Hepatic stellate cell (primary cell): ENCODE data around the gene PMEPA1.

ENCODE experiments used
- DNase-seq: peaks from one replicate; pipeline ENCODE4 v3.0.0; 2011; ENCODE audit warnings: low spot score

PMEPA1 gene

DNA sequence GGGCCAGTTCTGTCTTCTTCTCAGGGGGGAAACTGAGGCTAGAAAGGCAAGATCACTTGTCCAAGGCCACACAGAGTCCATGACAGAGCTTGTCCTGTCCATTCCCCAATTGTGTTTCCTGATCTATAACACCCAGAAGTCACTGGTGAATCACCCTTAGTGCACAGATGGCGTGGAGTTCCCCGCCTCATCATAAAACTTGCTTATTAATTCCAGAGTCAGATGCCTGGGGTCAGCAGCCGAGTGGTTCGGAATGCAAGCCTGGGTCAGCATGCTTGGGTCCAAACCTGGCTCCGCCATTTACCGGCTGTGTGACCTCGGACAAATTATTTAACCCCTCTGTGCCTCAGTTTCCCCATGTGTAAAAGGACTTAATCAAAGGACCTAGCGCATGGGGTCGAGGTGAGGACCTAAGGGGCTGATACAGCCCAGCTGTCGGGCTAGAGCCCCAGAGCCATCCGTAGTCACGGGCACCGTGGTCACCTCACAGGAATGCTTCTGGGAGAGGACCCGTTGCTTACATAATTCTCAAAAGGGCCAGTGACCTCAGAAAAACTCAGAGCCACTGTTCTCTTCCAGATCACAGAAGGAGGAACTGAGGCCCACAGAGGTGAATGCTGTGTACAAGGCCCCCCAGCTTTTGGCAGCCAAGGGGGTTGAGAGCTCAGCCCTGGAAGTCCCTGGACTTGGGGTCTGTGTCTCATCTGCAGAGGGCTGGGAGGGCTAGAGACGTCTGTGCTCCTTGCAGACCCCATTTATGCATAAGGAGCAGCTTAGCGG is 88.2 kb downstream of the PMEPA1 start:
- DNase-seq: no peak

DNA sequence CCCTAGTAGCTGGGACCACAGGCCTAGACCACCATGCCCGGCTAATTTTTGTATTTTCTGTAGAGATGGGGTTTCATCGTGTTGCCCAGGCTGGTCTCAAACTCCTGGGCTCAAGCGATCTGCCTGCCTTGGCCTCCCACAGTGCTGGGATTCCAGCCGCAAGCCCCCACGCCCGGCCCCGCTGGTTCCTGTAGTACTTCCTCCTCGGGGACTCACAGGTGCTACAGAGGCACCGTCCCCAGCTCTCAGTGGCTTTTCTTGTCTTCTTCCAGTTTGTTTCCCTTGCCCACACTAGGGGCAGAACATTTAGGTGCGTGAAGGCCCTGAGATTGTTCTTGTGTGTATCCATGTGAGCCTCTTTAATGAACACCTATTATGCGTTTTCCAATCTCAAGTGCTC is 88.8 kb downstream of the PMEPA1 start:
- DNase-seq: no peak

DNA sequence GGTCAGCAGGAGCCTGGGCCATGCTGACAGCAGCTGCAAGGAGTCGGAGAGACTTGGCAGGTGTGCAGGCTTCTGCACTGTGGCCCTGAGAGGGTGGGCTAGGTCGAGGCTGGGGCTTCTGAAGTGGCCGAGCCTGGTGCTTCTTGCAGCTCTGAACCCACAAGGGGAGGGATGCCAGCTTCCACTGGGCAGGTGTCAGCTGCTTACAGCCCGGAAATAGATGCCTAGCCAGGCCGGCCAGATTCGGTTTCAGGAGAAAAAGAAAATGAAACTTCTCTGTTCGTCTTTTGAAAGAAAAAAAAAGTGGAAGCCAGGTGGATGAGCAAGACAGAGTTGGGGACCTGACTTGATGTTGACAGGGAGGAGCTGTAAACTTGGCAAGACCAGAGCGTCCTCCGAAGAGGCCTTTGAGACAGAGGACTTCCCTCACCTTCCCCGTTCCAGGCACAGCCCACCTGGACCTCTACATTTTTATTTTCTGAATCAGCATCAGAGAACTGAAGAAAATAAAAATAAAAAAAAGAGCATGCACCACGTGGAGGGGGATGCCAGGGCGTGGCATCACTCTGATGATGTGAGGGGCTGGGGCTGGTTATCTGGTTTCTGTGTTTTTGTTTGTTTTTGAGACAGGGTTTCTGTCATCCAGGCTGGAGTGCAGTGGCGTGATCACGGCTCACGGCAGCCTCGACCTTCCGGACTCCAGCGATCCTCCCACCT is 89.4 kb downstream of the PMEPA1 start, which contains the start of gene ZBP1:
ZBP1 (minus strand) TSS at position 153 of the 717 bp plus-strand sequence; CDS start at position 22, 131 bp downstream.
- DNase-seq: no peak

DNA sequence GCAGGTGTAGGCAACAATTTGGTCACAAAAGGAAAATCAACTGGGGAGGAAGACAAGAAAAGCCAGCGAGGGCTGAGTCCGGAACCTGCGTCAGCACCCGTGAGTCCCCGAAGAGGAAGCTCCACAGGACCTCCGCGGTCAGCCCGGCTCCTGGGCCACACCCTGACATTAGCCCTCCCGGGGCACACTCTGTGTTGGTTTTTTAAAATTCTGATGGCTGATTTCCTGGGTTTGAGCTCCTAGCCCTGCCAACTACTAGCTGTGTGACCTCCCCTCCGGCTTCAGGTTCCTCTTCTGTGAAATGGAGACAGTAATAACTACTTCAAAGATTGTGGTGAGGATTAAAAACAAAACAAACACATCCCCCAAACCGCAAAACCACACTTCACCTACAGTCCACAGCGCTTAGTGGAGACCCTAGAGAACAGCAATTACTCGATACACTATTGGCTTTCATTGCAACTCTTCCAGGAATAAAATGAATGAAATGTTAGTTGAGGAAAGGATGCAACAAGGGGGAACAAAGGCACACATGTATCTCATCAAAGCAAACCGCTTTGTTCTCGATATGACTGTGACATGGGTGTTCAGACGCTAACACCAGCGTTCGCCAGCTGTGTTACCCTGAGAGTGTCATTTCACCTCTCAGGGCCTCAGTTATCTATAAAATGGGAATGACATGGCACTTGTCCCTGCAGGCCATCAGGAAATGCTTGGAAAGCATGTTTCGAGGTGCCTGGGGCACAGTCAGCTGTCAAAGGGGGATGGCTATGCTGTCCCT is 90.6 kb downstream of the PMEPA1 start:
- DNase-seq: no peak

DNA sequence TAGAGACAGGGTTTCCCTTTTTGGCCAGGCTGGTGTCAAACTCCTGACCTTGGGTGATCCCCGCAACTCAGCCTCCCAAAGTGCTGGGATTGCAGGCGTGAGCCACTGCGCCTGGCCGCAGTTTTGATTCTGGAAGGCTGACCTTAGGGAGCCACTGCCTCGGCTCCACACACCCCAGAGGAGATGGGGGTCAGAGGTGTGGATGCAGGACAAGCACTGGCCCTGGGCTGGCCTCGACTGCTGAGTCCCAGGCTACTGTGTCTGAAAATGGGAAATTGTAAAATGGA is 91.1 kb downstream of the PMEPA1 start:
- no peak for DNase-seq

DNA sequence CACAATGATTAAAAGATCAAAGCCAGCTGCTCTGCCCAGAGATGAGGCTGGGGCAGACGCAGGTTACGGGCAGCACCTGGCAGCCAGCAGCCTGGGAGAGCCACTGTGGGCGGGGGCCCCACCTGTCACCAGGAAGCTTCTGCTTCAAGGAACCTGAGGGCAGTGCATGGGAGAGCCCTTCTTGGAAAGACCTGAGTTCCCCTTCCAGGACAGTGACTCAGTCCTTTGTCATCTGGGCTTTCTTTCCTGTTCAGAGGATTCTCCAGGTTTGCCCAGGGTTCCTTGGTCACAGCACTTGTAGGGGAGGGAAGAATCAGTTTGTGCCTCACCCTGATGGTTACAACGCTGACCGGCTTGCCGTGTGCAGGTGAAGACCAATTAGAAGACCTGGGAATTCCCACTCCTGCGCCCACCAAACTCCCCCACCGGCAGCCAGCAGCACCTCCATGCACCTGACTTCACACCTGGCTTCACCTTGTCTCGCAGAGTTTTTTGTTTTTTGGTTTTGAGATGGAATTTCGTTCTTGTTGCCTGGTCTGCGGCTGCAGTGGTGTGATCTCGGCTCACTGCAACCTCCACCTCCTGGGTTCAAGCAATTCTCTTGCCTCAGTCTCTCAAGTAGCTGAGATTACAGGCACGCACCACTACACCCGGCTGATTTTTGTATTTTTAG is 91.6 kb downstream of the PMEPA1 start:
- DNase-seq: no peak

DNA sequence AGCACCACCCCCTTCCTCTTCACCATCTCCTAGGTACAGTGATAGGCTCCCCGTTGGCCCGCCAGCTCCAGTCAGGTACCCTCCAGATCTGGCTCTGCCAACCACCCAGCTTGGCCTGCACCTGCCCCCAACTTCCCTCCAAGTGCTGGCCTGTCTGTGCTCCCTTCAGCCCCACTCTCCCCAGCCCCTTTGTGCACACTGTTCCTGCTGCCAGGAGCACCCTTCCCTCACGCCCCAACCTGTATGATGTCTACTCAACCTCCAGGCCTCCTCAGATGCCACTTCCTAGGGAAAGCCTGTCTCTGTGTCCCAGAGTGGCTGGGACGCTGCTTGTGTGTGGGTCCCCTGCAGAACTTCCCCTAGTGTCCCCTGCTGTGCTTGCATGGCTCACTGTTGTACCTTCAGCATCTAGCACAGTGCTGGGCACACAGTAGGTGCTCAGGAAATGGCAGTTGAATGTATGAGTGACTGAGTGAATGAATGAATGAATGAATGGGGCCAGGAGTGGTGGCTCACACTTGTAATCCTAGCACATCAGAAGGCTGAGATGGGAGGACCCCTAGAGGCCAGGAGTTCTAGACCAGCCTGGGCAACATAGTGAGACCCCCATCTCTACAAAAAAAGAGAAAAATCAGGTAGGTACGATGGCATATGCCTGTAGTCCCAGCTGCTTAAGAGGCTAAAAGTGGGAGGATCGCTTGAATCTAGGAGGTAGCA is 92.6 kb downstream of the PMEPA1 start:
- DNase-seq: no peak

DNA sequence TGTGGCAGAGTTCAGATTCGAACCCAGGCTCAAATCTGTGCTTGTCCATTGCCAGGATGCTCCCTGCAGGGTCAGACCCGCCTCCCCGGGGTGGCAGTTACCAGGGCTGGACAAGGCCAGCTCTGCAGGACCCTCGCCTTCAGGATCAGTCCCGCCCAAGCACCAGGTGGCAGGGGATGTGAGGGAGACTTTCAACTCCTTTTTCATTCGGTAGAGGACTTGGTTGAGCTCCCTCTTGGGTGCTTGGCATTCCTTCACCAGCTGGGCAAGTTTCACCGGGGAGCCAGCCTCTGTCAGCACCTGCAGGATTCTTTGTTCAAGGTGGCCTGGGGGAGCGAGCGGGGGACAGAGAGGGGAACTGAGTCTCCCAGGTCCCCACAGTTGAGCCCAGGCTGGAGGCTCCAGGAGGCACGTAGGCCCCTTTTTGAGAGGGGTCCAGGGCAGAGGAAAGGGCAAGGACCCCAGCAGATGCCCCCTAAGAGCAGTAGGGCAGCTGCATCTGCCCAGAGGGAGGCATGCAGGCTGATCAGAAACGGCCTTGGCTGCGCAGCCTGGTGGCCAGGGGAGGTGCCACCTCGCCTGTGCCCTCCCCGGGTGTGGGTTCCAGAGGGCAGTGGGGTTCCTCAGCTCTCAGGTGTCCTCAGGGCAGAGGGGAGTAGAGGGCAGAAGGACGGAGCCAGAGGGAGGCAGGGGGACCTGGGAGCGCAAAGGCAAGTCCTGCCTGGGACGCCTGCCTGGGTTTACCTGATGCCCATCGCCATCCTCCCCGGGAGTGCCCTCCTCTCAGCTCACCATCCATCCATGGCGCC is 93.5 kb downstream of the PMEPA1 start:
- DNase-seq: no peak

DNA sequence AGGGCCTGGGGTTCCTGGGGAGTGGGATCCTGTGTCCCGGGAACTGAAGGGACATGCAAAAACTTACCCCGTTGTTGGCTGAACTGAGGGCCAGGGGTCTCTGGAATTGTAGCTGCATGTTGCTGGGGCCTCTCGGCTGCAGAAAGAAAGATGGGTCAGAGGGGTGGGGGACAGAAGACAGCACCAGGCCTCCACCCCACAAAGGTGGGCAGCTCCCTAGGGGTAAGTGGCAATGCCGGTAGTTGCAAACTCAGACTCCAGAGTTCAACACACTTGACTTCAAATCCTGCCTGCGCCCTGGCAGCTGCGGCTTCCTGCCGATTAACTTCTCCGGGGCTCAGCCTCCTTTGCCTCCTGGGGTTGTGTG is 94.4 kb downstream of the PMEPA1 start:
- no peak for DNase-seq

DNA sequence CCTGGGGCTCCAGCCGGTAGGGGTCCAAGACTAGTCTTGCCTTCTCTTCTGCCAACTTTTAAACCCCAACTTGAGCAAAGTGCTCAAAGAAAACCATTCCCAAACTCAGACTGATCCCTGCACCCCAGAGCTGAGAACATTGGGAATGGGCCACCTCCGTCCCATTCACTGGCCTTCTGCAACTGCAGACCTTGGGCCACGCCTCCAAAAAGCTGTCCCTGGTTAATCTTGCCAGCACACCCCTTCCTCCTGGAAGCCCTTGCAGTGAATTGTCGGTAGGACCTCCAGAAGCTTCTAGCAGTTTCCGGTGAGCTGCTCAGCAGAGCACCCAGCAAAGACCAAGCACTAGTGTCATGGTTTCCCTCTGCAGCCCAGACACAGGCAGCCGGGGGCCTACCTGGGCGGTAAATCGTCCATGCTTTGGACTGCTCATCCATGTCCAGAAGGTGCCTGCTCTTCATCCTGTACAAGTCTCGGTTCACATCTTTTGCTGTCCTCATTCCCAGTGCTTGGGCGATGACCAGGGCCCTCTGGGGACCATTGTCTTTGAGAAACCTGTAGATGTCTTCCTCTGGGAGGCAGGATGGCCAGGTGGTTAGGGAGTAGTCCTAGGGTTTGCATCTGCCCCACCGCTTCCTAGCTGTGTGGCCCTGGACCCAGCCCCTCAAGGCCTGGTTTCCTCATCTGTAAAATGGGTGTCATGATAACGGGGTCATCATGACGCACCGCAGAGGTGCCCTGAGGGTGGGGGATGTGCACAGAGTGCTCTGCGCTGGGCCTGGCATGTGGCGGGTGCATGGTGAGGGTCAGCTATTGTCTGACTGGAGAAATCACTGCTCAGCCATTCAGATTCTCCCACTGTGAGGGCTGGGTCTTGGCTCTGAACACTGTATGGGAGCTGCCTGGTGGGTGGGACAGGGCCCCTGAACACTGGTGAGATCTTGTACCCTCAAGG is 95.0 kb downstream of the PMEPA1 start:
- no peak for DNase-seq

DNA sequence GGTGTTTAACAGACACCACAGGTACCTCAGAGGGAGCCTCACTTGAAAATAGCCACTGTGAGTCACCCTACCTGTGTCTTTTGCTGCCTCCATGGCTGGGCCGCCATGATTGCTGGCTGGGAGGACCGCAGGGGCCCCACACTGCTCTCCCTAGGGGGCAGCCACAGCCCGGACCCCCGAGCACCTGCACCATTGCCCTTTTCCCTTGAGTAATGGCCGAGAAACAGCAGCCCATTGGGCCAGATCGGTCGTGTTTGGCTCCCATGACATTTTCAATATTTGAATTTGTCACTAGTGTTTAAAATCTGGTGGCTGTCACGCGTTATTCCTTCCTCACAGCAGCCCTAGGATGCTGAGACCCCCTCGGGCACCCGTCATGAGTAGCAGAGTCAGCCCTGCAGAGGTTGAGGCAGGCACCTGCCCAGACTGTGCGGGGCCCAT is 96.3 kb downstream of the PMEPA1 start:
- DNase-seq: no peak

DNA sequence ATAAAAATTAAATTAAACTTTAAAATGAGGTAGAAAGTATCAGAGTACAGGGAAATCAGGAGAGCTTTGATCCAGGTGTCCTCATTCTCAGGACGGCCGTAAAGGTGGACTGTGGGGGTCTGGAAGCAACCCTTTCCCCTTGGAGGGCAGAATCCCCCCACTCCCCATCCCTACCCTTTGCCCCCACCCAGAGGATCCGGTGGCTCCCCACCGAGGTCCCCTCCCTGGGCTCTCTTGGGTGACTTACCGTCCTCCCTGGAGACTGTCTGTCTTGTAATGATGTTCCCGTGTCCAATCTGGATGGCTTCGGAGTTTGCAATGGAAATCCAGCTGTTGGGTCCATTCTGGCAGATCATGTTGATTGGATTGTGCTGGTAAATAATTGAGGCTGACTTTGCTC is 96.9 kb downstream of the PMEPA1 start:
- DNase-seq: no peak

DNA sequence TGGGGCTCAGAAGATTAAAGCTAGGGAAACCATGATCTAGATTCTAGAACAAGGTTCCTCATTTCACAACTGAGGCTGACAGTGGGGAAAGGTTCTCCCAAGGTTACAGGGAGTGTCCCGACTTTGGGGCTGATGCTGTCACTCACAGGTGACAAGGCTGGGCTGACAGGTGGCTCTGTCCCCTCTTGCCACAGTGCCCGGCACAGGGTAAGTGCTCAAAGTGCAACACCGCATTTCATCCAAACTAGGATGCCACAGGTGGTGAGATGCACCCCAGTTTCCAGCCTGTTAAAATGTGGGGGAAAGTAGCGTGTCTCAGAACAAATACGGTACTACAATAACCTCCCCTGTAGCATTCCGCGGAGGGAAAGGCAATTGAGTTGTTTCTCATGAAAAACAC is 97.4 kb downstream of the PMEPA1 start:
- DNase-seq: no peak

DNA sequence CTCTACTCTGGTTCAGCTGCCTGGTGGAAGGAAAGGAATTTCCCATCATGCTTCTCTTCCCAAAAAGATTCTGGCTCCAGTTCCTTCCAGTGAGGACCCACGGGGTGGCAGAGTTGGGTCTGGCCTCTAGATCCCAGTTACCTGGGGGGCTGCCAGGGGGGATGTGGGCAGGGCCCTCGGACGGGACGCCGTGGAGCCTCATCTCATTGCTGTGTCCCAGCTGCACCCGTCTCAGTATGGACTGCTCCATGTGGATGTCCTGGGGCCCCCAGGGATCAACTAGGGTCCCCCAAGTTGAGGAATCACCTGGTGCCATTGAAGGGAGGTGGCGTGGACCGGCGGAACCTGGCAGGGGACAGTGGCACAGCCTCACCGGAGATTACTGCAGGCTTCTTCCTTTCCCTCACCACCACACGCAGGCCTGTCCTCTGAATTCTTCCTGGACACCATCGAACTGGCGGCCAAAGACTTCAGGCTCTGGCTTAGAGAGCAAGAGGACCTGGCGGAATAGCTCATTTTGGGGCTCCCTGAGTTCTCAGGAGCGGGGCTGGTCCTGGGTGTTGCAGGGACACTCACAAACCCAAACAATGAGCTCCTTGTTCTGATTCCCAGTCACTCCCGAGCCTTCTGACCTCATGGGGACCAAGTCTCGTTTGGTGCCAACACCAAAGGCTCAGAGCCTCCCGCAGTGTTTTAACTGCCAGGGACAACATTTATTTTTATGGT is 98.1 kb downstream of the PMEPA1 start:
- DNase-seq: no peak

DNA sequence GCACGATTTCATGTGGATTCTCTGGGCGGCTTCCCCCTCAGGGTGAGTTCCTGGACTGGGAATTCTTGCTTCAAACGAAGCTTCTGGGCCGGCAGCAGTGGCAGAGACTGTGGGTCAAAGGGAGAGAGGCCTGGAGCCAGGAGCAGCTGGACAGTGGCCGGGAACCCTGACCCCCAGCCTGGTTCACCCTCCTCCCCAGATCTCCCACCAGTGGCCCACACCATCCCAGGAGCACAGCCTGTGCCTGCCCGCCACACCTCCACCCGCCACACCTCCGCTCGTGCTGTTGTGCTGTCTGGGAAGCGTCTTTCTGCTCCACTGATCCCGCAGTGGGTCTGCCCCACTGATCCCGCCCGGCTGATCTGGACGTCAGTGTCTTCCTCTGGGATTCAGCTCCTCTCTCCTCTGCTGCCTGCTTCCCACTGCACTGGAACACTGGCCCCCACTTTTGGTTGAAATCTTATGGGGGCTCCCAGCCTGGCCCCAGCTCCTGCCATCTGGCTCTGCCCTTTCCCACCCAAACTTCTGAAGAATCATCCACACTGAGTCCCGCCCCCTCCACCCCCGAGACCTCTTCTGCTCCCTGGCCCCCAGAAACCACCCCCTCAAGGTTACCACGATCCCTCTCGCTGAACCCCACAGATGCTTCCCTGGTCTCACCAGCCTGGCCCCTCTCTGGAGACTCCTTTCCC is 99.4 kb downstream of the PMEPA1 start:
- DNase-seq: no peak

DNA sequence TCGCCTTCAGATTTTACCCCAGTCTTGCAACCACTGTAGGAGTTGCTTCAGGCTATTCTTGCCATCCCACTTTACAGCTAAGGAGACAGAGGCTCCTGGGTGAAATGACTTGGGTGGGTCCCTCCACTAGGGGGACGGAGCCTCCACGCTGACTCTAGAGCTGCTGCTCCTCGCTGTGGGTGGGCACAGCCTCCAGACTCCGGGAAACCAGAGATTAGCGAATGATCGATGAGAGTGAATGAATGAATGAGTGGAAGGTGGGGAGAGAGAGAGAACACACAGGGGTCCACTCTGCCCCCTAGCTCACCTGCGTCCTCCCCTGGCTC is 100.0 kb downstream of the PMEPA1 start:
- DNase-seq: no peak

DNA sequence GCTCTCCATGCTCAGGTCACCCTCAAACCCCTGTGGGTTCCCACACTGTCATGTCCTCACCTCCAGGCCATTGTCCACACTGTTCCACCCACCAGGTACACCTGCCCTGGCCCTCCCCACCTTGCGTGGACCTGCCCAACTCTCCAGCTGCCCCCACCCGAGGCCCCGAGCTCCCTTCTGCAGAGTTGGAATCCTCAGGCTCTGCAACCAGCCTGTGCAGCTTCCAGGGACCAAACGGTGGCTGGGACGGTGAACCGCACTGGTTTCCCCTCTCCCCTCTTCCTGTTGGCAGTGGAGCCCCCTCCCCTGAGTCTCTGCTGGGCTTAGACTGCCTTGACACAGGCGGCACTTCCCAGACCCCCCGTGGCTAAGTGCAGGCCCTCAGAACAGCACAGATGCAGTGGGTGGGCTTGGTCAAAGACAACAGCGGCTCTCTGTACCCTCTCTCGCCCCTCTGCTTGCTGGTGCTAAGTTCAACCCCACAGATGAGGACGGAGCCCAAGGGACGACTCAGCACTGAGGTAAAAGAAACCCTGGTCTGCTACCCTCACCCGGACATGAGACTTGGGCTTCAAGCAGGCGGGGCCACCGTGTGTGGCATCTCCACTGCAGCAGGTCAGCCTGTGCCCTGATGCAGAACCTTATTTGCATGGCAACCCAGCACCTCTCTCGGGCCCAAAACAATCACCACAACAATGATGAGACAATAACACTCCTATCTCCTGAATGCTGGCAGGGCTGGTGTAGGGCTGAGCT is 100.6 kb downstream of the PMEPA1 start:
- DNase-seq: no peak

DNA sequence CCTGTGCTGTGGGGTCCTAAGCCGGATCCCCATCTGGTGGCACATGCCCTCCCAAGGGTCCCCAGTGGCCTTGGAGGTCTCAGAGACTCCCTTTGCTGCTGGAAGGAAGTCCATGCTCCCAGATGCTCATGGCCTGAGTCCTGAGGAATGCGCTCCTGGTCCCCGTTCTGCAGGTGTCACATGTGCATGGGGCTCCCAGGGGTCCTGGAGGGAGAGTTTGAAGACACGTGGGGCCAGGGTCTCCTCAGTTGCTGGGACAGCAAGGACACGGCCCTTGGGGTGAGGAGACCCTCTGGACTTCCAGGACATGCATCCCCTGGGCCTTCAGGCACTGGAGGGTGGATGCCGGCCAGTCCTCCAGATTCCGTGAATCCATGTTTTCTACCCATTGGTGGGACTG is 101.3 kb downstream of the PMEPA1 start:
- no peak for DNase-seq
